Prostate gland (tissue), 2 donors: ENCODE data around the gene SLC1A1.

Source experiments
- POLR2A ChIP-seq: fragments of 450-650 bp; IDR thresholded peaks from one replicate; pipeline ENCODE4 v1.6.1; 2016; ENCODE audit warnings: antibody characterized with exemption, mild to moderate bottlenecking
- TF ChIP-seq, protein P1 (sequence below), 4 experiments: fragments of 200-600 bp in 2 of 4; fragments of 450-650 bp in 2 of 4; sonication (generic) in 2 of 4; IDR thresholded peaks; 1 replicate in 3 of 4; 2 replicates in 1 of 4; pipeline ENCODE4 v1.5.1; 2016 to 2019; ENCODE audit warnings: antibody characterized with exemption in 4 of 4, mild to moderate bottlenecking in 2 of 4, moderate library complexity in 2 of 4

DNA sequence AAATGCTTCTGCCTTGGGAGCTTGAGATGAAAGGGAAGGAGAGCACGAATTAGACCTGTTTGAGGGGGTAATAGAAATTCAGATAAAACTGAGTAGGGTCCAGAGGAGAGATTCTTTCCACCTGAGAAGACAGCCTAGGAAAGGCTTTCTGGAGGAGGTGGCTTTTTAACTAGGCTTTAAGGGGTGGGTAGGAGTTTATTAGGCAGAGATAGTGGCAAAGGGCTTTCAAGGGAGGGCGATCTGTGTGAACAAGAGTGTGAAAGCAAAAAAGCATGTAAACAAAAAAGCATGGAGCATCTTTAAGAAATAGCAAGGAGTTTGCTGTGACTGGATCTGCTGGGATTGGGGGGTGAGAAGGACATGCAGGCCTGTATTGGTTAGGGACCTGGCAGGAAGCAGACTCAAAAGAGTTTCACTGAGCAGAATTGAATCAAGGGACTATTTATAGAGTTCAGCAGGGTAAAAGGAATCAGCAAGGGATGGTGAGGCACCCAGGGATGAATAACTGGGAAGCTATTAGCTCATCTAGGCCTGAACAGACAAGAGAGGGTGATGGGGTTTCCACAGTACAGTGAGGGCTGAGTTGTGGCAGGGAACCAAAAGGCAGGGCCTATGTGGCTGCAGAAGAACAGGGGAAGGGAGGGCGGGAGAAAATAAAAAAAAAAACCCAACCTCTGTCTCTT lies 18.8 kb downstream of the SLC1A1 start:
- TF ChIP-seq, protein P1, sequence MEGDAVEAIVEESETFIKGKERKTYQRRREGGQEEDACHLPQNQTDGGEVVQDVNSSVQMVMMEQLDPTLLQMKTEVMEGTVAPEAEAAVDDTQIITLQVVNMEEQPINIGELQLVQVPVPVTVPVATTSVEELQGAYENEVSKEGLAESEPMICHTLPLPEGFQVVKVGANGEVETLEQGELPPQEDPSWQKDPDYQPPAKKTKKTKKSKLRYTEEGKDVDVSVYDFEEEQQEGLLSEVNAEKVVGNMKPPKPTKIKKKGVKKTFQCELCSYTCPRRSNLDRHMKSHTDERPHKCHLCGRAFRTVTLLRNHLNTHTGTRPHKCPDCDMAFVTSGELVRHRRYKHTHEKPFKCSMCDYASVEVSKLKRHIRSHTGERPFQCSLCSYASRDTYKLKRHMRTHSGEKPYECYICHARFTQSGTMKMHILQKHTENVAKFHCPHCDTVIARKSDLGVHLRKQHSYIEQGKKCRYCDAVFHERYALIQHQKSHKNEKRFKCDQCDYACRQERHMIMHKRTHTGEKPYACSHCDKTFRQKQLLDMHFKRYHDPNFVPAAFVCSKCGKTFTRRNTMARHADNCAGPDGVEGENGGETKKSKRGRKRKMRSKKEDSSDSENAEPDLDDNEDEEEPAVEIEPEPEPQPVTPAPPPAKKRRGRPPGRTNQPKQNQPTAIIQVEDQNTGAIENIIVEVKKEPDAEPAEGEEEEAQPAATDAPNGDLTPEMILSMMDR (IDR thresholded peaks at IDR 0.05), result no peak
- TF ChIP-seq POLR2A, result no peak
